Tibial nerve (tissue), 4 donors: ENCODE data around the gene BAD. TPM values are rescaled to one million over a fixed set of nuclear protein-coding genes. Genes with fewer than 3 reads are reported as not detected.
A peak's percentile ranks its signal among the peaks of the same experiment; 100 is the strongest.

ENCODE experiments used
- DNase-seq, 2 donors: peaks; one replicate each; pipeline ENCODE4 v3.0.0-alpha.2; 2019; ENCODE audit warnings: low spot score in 2 of 2
- H3K27ac ChIP-seq, 4 donors: fragments of 200-600 bp; sonication (generic) in 3 of 4; one replicate each; pipeline ENCODE4 v1.5.1; 2017 to 2019; ENCODE audit warnings: mild to moderate bottlenecking in 1 of 4
- H3K27me3 ChIP-seq, 2 donors: fragments of 200-600 bp; sonication (generic) in 1 of 2; one replicate each; pipeline versions ENCODE4 v1.5.1 to v1.6.0; 2017 to 2019
- H3K36me3 ChIP-seq, 3 donors: fragments of 200-600 bp; sonication (generic); one replicate each; pipeline ENCODE4 v1.5.1; 2018 to 2019
- H3K4me1 ChIP-seq, 4 donors: fragments of 200-600 bp; sonication (generic) in 3 of 4; one replicate each; pipeline ENCODE4 v1.5.1; 2017 to 2019
- H3K4me3 ChIP-seq, 4 donors: fragments of 200-600 bp; sonication (generic) in 3 of 4; one replicate each; pipeline ENCODE4 v1.5.1; 2017 to 2019; ENCODE audit warnings: mild to moderate bottlenecking in 1 of 4, moderate library complexity in 1 of 4
- H3K9me3 ChIP-seq, 4 donors: fragments of 200-600 bp; sonication (generic) in 3 of 4; one replicate each; pipeline ENCODE4 v1.5.1; 2017 to 2019
- CTCF ChIP-seq, 5 experiments: fragments of 200-600 bp in 3 of 5; fragments of 450-650 bp in 2 of 5; sonication (generic) in 3 of 5; IDR thresholded peaks; one replicate each; pipeline ENCODE4 v1.5.1; 2016 to 2019; ENCODE audit warnings: antibody characterized with exemption in 5 of 5, mild to moderate bottlenecking in 3 of 5, moderate library complexity in 2 of 5
- EP300 ChIP-seq, 2 donors: sonication (generic); formaldehyde crosslinking; IDR thresholded peaks; one replicate each; pipeline ENCODE4 v1.6.1; 2017; ENCODE audit warnings: antibody characterized with exemption in 2 of 2, mild to moderate bottlenecking in 1 of 2
- POLR2A ChIP-seq, 2 donors: fragments of 450-650 bp; IDR thresholded peaks; one replicate each; pipeline ENCODE4 v1.6.1; 2017; ENCODE audit warnings: antibody characterized with exemption in 2 of 2, mild to moderate bottlenecking in 2 of 2, moderate library complexity in 2 of 2
- WGBS, 2 donors: methylation state at CpG; one replicate each; pipeline ENCODE4 v1.1.5; 2018; 5-methylcytosine and 5-hydroxymethylcytosine counted together
- total RNA-seq, 4 donors: library from RNA; depleted of rRNA; stranded (reverse); fragments of >200 nt; gene quantifications; one replicate each; pipeline ENCODE4 v1.1.0, GENCODE V29; 2016

BAD gene
- total RNA-seq, 4 donors from 2014 or later = 110 to 143 (median 124) TPM

- H3K9me3 ChIP-seq = no peaks in the 10 kb centered on the region
- H3K36me3 ChIP-seq = no peaks in the 10 kb centered on the region
- peak; percentile 51 to 53 for DNase-seq
- H3K4me3 ChIP-seq = peak overlapping the region; percentile 29 to 49 (median 30)
- no peak overlapping the region for H3K27ac ChIP-seq
- H3K4me1 ChIP-seq = peaks cover 0 to 39% (median 23%) of the 10 kb centered on the region in 4 donors
- H3K27me3 ChIP-seq = peaks cover 2 to 97% of the 10 kb centered on the region in 2 donors
- TF ChIP-seq CTCF (IDR thresholded peaks at IDR 0.05) = peak in 1 of 5 experiments; percentile 12
- no peak for TF ChIP-seq EP300 (IDR thresholded peaks at IDR 0.05)
- WGBS, 2 donors = 5 to 6% methylated on average over 30 to 45 of the region's 60 CpGs
These were observed 14.7 kb upstream of the BAD start for GRCh38 chr11:64298966-64299846.

DNA sequence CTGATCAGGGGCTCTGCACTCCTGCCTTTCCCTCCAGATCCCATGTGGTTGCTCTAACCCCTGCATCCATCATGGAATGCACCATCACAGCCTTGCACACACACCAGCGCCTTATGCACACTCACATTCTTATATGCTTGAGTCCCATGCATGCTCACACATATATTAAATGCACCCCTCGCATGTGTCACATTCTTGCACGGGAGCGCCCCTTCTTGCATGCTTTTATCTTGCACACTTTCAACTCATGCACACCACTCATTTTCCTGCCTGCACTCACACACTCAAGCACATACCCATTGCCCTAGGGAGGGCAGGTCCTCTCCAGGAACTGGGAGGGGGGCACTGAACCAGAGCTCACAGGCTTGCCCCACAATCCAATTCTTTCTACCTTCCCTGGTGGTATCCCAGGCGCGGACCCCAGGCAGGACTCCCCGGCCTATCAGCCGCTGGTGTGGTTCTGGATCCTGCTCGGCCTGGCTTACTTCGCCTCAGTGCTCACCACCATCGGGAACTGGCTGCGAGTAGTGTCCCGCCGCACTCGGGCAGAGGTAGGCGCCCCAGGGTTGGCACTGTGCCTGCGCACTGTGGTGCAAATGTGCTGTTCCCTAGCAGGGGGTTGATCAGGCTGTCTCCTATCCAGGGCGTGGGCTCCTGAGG is 13.4 kb upstream of the BAD start:
- H3K27ac ChIP-seq = no peak overlapping the region
- H3K27me3 ChIP-seq = peaks cover 2 to 100% of the 10 kb centered on the region in 2 donors
- 45 to 48% methylated on average over 17 to 18 of the region's 18 CpGs for WGBS, 2 donors
- H3K4me1 ChIP-seq = peaks cover 0 to 35% (median 21%) of the 10 kb centered on the region in 4 donors
- no peak overlapping the region for H3K4me3 ChIP-seq
- no peaks in the 10 kb centered on the region for H3K9me3 ChIP-seq
- no peaks in the 10 kb centered on the region for H3K36me3 ChIP-seq
- no peak for TF ChIP-seq CTCF (IDR thresholded peaks at IDR 0.05)
- DNase-seq = no peak

DNA sequence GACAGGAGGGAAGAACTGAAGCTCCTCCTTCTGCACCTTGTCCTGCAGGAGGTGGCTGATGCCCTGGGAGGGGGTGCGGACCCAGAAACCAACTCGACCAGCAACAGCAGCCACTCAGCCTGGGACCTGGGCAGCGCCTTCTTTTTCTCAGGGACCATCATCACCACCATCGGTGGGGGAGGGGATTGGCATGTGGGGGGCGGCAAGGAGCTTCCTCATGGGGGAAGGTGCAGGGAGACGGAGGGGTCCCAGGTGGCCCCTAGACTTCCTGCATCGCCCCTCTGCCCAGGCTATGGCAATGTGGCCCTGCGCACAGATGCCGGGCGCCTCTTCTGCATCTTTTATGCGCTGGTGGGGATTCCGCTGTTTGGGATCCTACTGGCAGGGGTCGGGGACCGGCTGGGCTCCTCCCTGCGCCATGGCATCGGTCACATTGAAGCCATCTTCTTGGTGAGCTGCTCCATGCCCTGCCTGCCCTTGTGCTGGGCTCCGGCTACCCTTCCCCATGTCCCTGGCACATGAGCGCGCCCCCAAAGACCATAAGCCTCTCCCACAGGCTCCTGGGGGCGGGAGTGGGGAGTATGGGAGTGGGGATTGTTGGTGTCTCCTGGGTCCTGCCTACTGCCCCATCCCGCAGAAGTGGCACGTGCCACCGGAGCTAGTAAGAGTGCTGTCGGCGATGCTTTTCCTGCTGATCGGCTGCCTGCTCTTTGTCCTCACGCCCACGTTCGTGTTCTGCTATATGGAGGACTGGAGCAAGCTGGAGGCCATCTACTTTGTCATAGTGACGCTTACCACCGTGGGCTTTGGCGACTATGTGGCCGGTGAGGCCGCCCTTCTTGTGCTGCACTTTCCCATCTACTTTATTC is 12.6 kb upstream of the BAD start:
- no peak for DNase-seq
- Histone ChIP-seq H3K4me3 (no peak overlapping the region), H3K4me1 (peaks cover 0 to 42% (median 25%) of the 10 kb centered on the region in 4 donors), H3K36me3 (no peaks in the 10 kb centered on the region), H3K27me3 (peaks cover 2 to 100% of the 10 kb centered on the region in 2 donors), H3K9me3 (no peaks in the 10 kb centered on the region), H3K27ac (no peak overlapping the region)
- 10 to 15% methylated on average over 26 to 31 of the region's 34 CpGs for WGBS, 2 donors
- TF ChIP-seq POLR2A (IDR thresholded peaks at IDR 0.05) (no peak), CTCF (IDR thresholded peaks at IDR 0.05) (no peak), EP300 (IDR thresholded peaks at IDR 0.05) (no peak)

GRCh38 chr11:64296236-64296635 is 11.8 kb upstream of the BAD start:
- Histone ChIP-seq H3K27ac (no peak overlapping the region), H3K9me3 (no peaks in the 10 kb centered on the region), H3K4me1 (peaks cover 0 to 48% (median 28%) of the 10 kb centered on the region in 4 donors), H3K27me3 (peaks cover 2 to 94% of the 10 kb centered on the region in 2 donors), H3K36me3 (no peaks in the 10 kb centered on the region), H3K4me3 (no peak overlapping the region)
- no peak for DNase-seq
- 32 to 50% methylated on average over 1 of the region's 1 CpG for whole genome bisulfite sequencing, 2 donors
- TF ChIP-seq CTCF (IDR thresholded peaks at IDR 0.05) (no peak), POLR2A (IDR thresholded peaks at IDR 0.05) (no peak), EP300 (IDR thresholded peaks at IDR 0.05) (no peak)
